ENCODE measurements around the gene LUZP1. TPM values are rescaled to one million over a fixed set of nuclear protein-coding genes. Genes with fewer than 3 reads are reported as not detected.

The LUZP1 gene
- total and polyA plus RNA-seq, 10 of the 15 experiments (the other 5 are each of a cell fraction or from before 2014, with no cell fraction given), result 11.3 to 28.2 (median 17.3) TPM

DNA sequence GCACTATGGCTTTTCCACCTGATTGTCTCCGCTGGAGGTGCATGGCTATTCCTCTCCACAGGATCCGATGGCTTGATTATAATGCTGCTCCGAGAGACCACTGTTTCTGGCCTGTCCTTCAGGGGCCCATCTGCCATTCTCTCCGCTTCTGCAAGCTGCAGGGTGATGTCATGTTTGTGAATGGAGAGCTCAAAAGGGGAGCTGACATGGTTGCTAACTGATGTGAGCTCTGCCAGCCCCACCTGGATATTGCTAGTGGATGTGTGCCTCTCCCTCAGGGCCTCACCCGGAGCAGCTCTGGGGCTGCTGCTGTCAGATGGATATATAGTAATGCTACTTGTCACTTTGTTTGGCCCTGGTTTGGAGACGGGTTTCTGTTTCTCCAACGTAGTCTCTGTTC, 77.1 kb downstream of the LUZP1 start:
- in situ Hi-C loops (cut with MboI), result no loop called here
- H3K4me2 ChIP-seq (ENCODE audit: control insufficient read depth, insufficient read depth), result no peak overlapping the region

More for the DNA sequence above, 77.1 kb downstream of the LUZP1 start:
- no peak overlapping the region for H2AFZ ChIP-seq (ENCODE audit: control insufficient read depth, low read depth, low read length)
- ATAC-seq (no peak), DNase-seq (ENCODE audit: low read depth, low spot score) (no peak), FAIRE-seq (no peak)
- no peak overlapping the region for H3K9ac ChIP-seq (ENCODE audit: control insufficient read depth, insufficient read depth, low read length)
- H3K9me3 ChIP-seq (replicated peaks; ENCODE audit: control insufficient read depth, insufficient read depth, low read length), result no peaks in the 10 kb centered on the region
- 88% methylated on average over 7 of the region's 7 CpGs for WGBS (ENCODE audit: insufficient coverage, insufficient replicate concordance, low lambda C conversion rate, missing lambda C conversion rate)
- H3K36me3 ChIP-seq (ENCODE audit: control insufficient read depth in 2 of 2, insufficient read depth in 2 of 2, low read length in 1 of 2), result peaks cover 14 to 22% of the 10 kb centered on the region in 2 experiments
- TF ChIP-seq NFYA (IDR thresholded peaks at IDR 0.05; ENCODE audit: borderline replicate concordance, low read depth, low read length) (no peak), CREB1 (IDR thresholded peaks at IDR 0.05; ENCODE audit: low read depth) (no peak), BMI1 (IDR thresholded peaks at IDR 0.05; ENCODE audit: borderline replicate concordance) (no peak), RCOR1 (conservative IDR thresholded peaks at IDR 0.05; ENCODE audit: low read depth, low read length) (no peak), NR2F1 (conservative IDR thresholded peaks at IDR 0.05) (no peak), STAT1 (conservative IDR thresholded peaks at IDR 0.05) (no peak), MYC (IDR thresholded peaks at IDR 0.05; ENCODE audit: insufficient read depth, insufficient read length, insufficient replicate concordance, low read length, severe bottlenecking) (no peak), JUND (IDR thresholded peaks at IDR 0.05; ENCODE audit: low read depth, low read length) (no peak)
- TF ChIP-seq, protein P1, sequence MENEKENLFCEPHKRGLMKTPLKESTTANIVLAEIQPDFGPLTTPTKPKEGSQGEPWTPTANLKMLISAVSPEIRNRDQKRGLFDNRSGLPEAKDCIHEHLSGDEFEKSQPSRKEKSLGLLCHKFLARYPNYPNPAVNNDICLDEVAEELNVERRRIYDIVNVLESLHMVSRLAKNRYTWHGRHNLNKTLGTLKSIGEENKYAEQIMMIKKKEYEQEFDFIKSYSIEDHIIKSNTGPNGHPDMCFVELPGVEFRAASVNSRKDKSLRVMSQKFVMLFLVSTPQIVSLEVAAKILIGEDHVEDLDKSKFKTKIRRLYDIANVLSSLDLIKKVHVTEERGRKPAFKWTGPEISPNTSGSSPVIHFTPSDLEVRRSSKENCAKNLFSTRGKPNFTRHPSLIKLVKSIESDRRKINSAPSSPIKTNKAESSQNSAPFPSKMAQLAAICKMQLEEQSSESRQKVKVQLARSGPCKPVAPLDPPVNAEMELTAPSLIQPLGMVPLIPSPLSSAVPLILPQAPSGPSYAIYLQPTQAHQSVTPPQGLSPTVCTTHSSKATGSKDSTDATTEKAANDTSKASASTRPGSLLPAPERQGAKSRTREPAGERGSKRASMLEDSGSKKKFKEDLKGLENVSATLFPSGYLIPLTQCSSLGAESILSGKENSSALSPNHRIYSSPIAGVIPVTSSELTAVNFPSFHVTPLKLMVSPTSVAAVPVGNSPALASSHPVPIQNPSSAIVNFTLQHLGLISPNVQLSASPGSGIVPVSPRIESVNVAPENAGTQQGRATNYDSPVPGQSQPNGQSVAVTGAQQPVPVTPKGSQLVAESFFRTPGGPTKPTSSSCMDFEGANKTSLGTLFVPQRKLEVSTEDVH (IDR thresholded peaks at IDR 0.05; ENCODE audit: low read depth, partially characterized antibody), result no peak
- intact Hi-C loops (cut with micrococcal nuclease; ENCODE audit: unreplicated experiment), result no loop called here
- BruUV-seq (replicated peaks), result no TSS peak
- H3K4me1 ChIP-seq (ENCODE audit: control insufficient read depth, insufficient read depth, low read length), result no peaks in the 10 kb centered on the region
- no peaks in the 10 kb centered on the region for H3K27me3 ChIP-seq (replicated peaks in 1 of 2; ENCODE audit: control insufficient read depth in 2 of 2, insufficient read depth in 2 of 2, low read length in 1 of 2)
- H3K4me3 ChIP-seq, result no peak overlapping the region
- H3K27ac ChIP-seq (ENCODE audit: control insufficient read depth, insufficient read depth), result no peak overlapping the region
- ChIA-PET POLR2A (no interaction called here), SMC1A (ENCODE audit: uncharacterized antibody, unreplicated experiment) (interaction anchor here (5.8 kb wide), 1 partner anchor 93 kb away, joined by 110 read pairs; no protein-coding TSS in a partner anchor), RAD21 (ENCODE audit: unreplicated experiment) (interaction anchor here (1.4 kb wide), 1 partner anchor 93 kb away, joined by 4 read pairs; no protein-coding TSS in a partner anchor), CTCF (interaction anchor here (20.3 kb wide), 1 partner anchor 90 kb away, joined by 961 read pairs; no protein-coding TSS in a partner anchor)
- no peaks in the 10 kb centered on the region for H4K20me1 ChIP-seq (ENCODE audit: control insufficient read depth, insufficient read depth)
- H3K79me2 ChIP-seq (ENCODE audit: control insufficient read depth, insufficient read depth, low read length), result no peaks in the 10 kb centered on the region

All from GM12878 (cell line).